Mucosa of descending colon (tissue), 3 donors: ENCODE data around the gene CDC25B. TPM values are rescaled to one million over a fixed set of nuclear protein-coding genes. Genes with fewer than 3 reads are reported as not detected.

Experiments
- ATAC-seq: fragments of 200-7000 bp; cut with Tn5 transposase; one replicate; pipeline ENCODE4 v1.9.1; 2020; ENCODE audit warnings: mild to moderate bottlenecking, moderate library complexity
- DNase-seq, 3 donors: peaks; one replicate each; pipeline ENCODE4 v3.0.0-alpha.2; 2020
- H3K36me3 ChIP-seq: fragments of 200-600 bp; one replicate; pipeline ENCODE4 v1.8.0; 2021; ENCODE audit warnings: low read depth, mild to moderate bottlenecking
- H3K4me1 ChIP-seq: fragments of 200-600 bp; one replicate; pipeline ENCODE4 v1.8.0; 2021; ENCODE audit warnings: low read depth, mild to moderate bottlenecking
- H3K4me3 ChIP-seq: fragments of 200-600 bp; one replicate; pipeline ENCODE4 v1.8.0; 2021; ENCODE audit warnings: mild to moderate bottlenecking
- H3K9me3 ChIP-seq: fragments of 200-600 bp; one replicate; pipeline ENCODE4 v1.8.0; 2021; ENCODE audit warnings: mild to moderate bottlenecking
- CTCF ChIP-seq: fragments of 200-600 bp; IDR thresholded peaks from one replicate; pipeline ENCODE4 v1.8.0; 2022; ENCODE audit warnings: antibody characterized with exemption, mild to moderate bottlenecking
- intact Hi-C, 2 donors: fragments of 100-400 bp; cut with DNase I in 1 of 2; cut with micrococcal nuclease in 1 of 2; formaldehyde crosslinking; loops; one replicate each; pipeline versions ENCODE4 v1.11.0 to v1.11.1; 2022; cut with DNase I, micrococcal nuclease
- total RNA-seq, 3 donors: library from RNA; stranded (reverse); fragmentation: NEBNext Ultra II Directional in 2 of 3; extraction: Animal tissue kit (Norgen Biotek cat#: 25700) in 2 of 3; gene quantifications; one replicate each; pipeline versions ENCODE4 v1.2.1 to v1.2.4, GENCODE V29; 2021 to 2023
- donor health status: DM: no; HTN: no; CAD: no; lungs with moderate emphysema.
- donor health status: DM: no; HTN: no; CAD: no.
- donor health status: DM: no; HTN: yes; CAD: no.

The CDC25B gene
- total RNA-seq, 3 donors from 2014 or later: 12.2 to 52.0 (median 38.4) TPM

GRCh38 chr20:3765171-3765882 is 30.8 kb upstream of the CDC25B start:
- intact Hi-C loops: no loop called here
- Histone ChIP-seq H3K36me3 (no peaks in the 10 kb centered on the region), H3K4me3 (no peak overlapping the region), H3K4me1 (peaks cover 14% of the 10 kb centered on the region), H3K9me3 (no peaks in the 10 kb centered on the region)
- ATAC-seq (no peak), DNase-seq (no peak)
- TF ChIP-seq CTCF: no peak

- Histone ChIP-seq H3K4me3 (no peak overlapping the region), H3K9me3 (no peaks in the 10 kb centered on the region), H3K36me3 (no peaks in the 10 kb centered on the region), H3K4me1 (peaks cover 14% of the 10 kb centered on the region)
- TF ChIP-seq CTCF: no peak
- ATAC-seq (no peak), DNase-seq (no peak)
- intact Hi-C loops: no loop called here
Measured at GRCh38 chr20:3766422-3767109, 29.5 kb upstream of the CDC25B start.

GRCh38 chr20:3767110-3767426 is 29.0 kb upstream of the CDC25B start:
- ATAC-seq: peak; percentile 12

GRCh38 chr20:3767427-3768341 is 28.4 kb upstream of the CDC25B start, which contains the start of gene ADISSP:
Gene ADISSP, minus strand, starts transcription at chr20:3767753. Its CDS starts 7,653 bp downstream, at chr20:3760100.
- Histone ChIP-seq H3K9me3 (no peaks in the 10 kb centered on the region), H3K4me1 (peaks cover 14% of the 10 kb centered on the region), H3K36me3 (no peaks in the 10 kb centered on the region), H3K4me3 (peak within 1 kb of the TSS; percentile 37)
- ATAC-seq (peak; percentile 95), DNase-seq (peak; percentile 98 to 100 (median 99))
- intact Hi-C loops: no loop called here
- TF ChIP-seq CTCF: no peak

More at GRCh38 chr20:3767110-3767426, 29.0 kb upstream of the CDC25B start:
- TF ChIP-seq CTCF: no peak
- Histone ChIP-seq H3K9me3 (no peaks in the 10 kb centered on the region), H3K36me3 (no peaks in the 10 kb centered on the region), H3K4me3 (no peak overlapping the region), H3K4me1 (peaks cover 14% of the 10 kb centered on the region)
- intact Hi-C loops: no loop called here
- DNase-seq: peak in 1 of 3 donors; percentile 66

- peak; percentile 79 to 89 (median 84) for DNase-seq
- ATAC-seq: peak; percentile 56
- Histone ChIP-seq H3K9me3 (no peaks in the 10 kb centered on the region), H3K4me3 (peak overlapping the region; percentile 37), H3K4me1 (peaks cover 14% of the 10 kb centered on the region), H3K36me3 (no peaks in the 10 kb centered on the region)
- peak; percentile 19 for TF ChIP-seq CTCF
- intact Hi-C loops: no loop called here
Measured at GRCh38 chr20:3768342-3769130, 27.6 kb upstream of the CDC25B start.
